HepG2 (cell line): ENCODE data around the gene CRYZL1. TPM values are rescaled to one million over a fixed set of nuclear protein-coding genes. Genes with fewer than 3 reads are reported as not detected.

ENCODE experiments used
- ATAC-seq: fragments of 200-7000 bp; cut with Tn5 transposase; 3 replicates; pipeline ENCODE4 v1.9.1; 2020; ENCODE audit warnings: mild to moderate bottlenecking, moderate library complexity
- BruUV-seq: library from RNA; stranded (reverse); fragments of 400-500 nt; replicated peaks from 2 replicates; lab custom pipeline; 2021; lab: Mats Ljungman, UMichigan
- CTCF ChIA-PET: fragments of 300-600 bp; formaldehyde crosslinking; extraction: SDS; loops from one replicate; lab custom pipeline; 2021; ENCODE audit warnings: low total read pairs, inconsistent platforms, low intra/inter-chr PET ratio; lab: Yijun Ruan, JAX
- POLR2A ChIA-PET: fragments of 350-600 bp; sonication (Branson Sonifier 250); formaldehyde crosslinking; loops from one replicate; lab custom pipeline; 2020; ENCODE audit warnings: antibody characterized with exemption, inconsistent platforms; lab: Yijun Ruan, JAX
- DNase-seq: peaks from one replicate; pipeline ENCODE4 v3.0.0-alpha.2; 2015; ENCODE audit warnings: low spot score
- FAIRE-seq: peaks from 3 replicates; lab custom pipeline; 2011; peaks lifted over from hg19 to GRCh38; lab: Jason Lieb, UNC
- H2AFZ ChIP-seq: one replicate; pipeline ENCODE4 v1.6.1; 2011; ENCODE audit warnings: low read length, inconsistent platforms
- H3K27ac ChIP-seq: fragments of 300-600 bp; 3 replicates; pipeline ENCODE4 v1.8.0; 2011; ENCODE audit warnings: mixed run types, mild to moderate bottlenecking, mixed read lengths, low read length, inconsistent platforms; ENCODE audit not compliant: insufficient read depth; ENCODE audit errors: extremely low read length
- H3K27me3 ChIP-seq, 2 experiments: fragments of 200-600 bp in 1 of 2; 2 replicates in 1 of 2; 3 replicates in 1 of 2; pipeline versions ENCODE4 v1.6.0 to v1.8.0; 2011; ENCODE audit warnings: low read length in 2 of 2, mild to moderate bottlenecking in 2 of 2, moderate library complexity in 2 of 2, inconsistent platforms in 1 of 2; ENCODE audit not compliant: insufficient read depth in 2 of 2, control insufficient read depth in 1 of 2
- H3K36me3 ChIP-seq, 2 experiments: fragments of 200-600 bp in 1 of 2; replicated peaks in 1 of 2; 2 replicates in 1 of 2; 3 replicates in 1 of 2; pipeline versions ENCODE4 v1.5.1 to v1.8.0; 2011; ENCODE audit warnings: low read length in 2 of 2, inconsistent platforms in 1 of 2; ENCODE audit not compliant: insufficient read depth in 2 of 2, control insufficient read depth in 1 of 2
- H3K4me1 ChIP-seq: 2 replicates; pipeline ENCODE4 v1.5.1; 2012; ENCODE audit warnings: low read length, inconsistent platforms; ENCODE audit not compliant: insufficient read depth
- H3K4me2 ChIP-seq: 2 replicates; pipeline ENCODE4 v1.6.0; 2011; ENCODE audit warnings: low read depth, low read length, inconsistent platforms
- H3K4me3 ChIP-seq, 3 experiments: fragments of 200-600 bp in 1 of 3; sonication (generic), shearing (Covaris generic) in 1 of 3; replicated peaks in 1 of 3; 2 replicates each; pipeline ENCODE4 v1.5.1; 2011 to 2016; ENCODE audit warnings: low read length in 3 of 3, inconsistent platforms in 2 of 3, low read depth in 2 of 3, mild to moderate bottlenecking in 2 of 3, control low read depth in 1 of 3, mixed read lengths in 1 of 3; ENCODE audit not compliant: insufficient read depth in 1 of 3
- H3K79me2 ChIP-seq: one replicate; pipeline ENCODE4 v1.6.1; 2011; ENCODE audit warnings: low read length, inconsistent platforms; ENCODE audit not compliant: insufficient read depth
- H3K9ac ChIP-seq: 2 replicates; pipeline ENCODE4 v1.6.0; 2011; ENCODE audit warnings: mild to moderate bottlenecking, low read depth, low read length, inconsistent platforms; ENCODE audit not compliant: insufficient read depth
- H3K9me3 ChIP-seq: 2 replicates; pipeline ENCODE4 v1.5.1; 2012; ENCODE audit warnings: mild to moderate bottlenecking, low read length
- H4K20me1 ChIP-seq: 2 replicates; pipeline ENCODE4 v1.6.0; 2011; ENCODE audit warnings: inconsistent platforms, mild to moderate bottlenecking, low read length, moderate library complexity; ENCODE audit not compliant: insufficient read depth
- AGO2 ChIP-seq: fragments of 200-400 bp; formaldehyde crosslinking; optimal IDR thresholded peaks from 2 replicates; pipeline ENCODE3; 2017; ENCODE audit warnings: mild to moderate bottlenecking, low read depth, low read length, moderate library complexity
- KDM5B ChIP-seq: sonication (generic); formaldehyde crosslinking; IDR thresholded peaks from 2 replicates; pipeline ENCODE4 v1.4.0; 2020; ENCODE audit warnings: missing genetic modification reagents, mild to moderate bottlenecking, borderline replicate concordance
- POLR2A ChIP-seq, 2 experiments: IDR thresholded peaks; 2 replicates each; pipeline ENCODE4 v1.6.1; 2011; ENCODE audit warnings: low read depth in 2 of 2, low read length in 2 of 2, mild to moderate bottlenecking in 1 of 2, moderate library complexity in 1 of 2; ENCODE audit not compliant: insufficient read depth in 1 of 2
- POLR2AphosphoS5 ChIP-seq: IDR thresholded peaks from 2 replicates; pipeline ENCODE4 v1.6.1; 2012; ENCODE audit warnings: low read depth, low read length
- ZNF350 ChIP-seq: sonication (generic); formaldehyde crosslinking; IDR thresholded peaks from 2 replicates; pipeline ENCODE4 v1.4.0; 2020; ENCODE audit warnings: mild to moderate bottlenecking, low read depth, missing genetic modification reagents, borderline replicate concordance
- ZNF577 ChIP-seq: sonication (generic); formaldehyde crosslinking; IDR thresholded peaks from 2 replicates; pipeline ENCODE4 v1.4.0; 2020; ENCODE audit warnings: mild to moderate bottlenecking, low read depth, missing genetic modification reagents, borderline replicate concordance
- WGBS: methylation state at CpG from one replicate; pipeline ENCODE4 v1.1.6; 2017; ENCODE audit warnings: low lambda C conversion rate; 5-methylcytosine and 5-hydroxymethylcytosine counted together
- in situ Hi-C: cut with HindIII; loops from 2 replicates; pipeline ENCODE4 v1.10.0; 2017; ENCODE audit warnings: low pct_unique_long_range_greater_than_20kb; ENCODE audit not compliant: extremely low pct_ligation_motif_present
- intact Hi-C: fragments of 100-400 bp; cut with micrococcal nuclease; formaldehyde crosslinking; loops from one replicate; pipeline ENCODE4 v1.10.0; 2022; ENCODE audit not compliant: unreplicated experiment
- polyA plus RNA-seq, 8 experiments: library from polyadenylated mRNA; depleted of rRNA in 3 of 8; stranded (reverse) in 7 of 8; unstranded in 1 of 8; fragments of >200 nt; fragmentation: Illumina TruSeq in 4 of 8; extraction: Trizol in 4 of 8; gene quantifications; 2 replicates each; pipeline versions ENCODE4 v1.2.1 to v1.2.3, GENCODE V29; 2011 to 2016; ENCODE audit warnings: low read depth in 4 of 8, missing spikeins in 1 of 8, mixed read lengths in 1 of 8; ENCODE audit not compliant: insufficient read depth in 1 of 8
- total RNA-seq, 5 experiments: library from RNA; depleted of rRNA; stranded (reverse); fragments of >200 nt; fragmentation: Illumina TruSeq; extraction: Trizol; gene quantifications; 2 replicates each; pipeline ENCODE4 v1.2.3, GENCODE V29; 2016; ENCODE audit warnings: low read depth in 1 of 5

Gene CRYZL1
- total and polyA plus RNA-seq, 2 of the 13 experiments (the other 11 are each of a cell fraction or from before 2014, with no cell fraction given): 20.3 to 27.7 TPM

DNA sequence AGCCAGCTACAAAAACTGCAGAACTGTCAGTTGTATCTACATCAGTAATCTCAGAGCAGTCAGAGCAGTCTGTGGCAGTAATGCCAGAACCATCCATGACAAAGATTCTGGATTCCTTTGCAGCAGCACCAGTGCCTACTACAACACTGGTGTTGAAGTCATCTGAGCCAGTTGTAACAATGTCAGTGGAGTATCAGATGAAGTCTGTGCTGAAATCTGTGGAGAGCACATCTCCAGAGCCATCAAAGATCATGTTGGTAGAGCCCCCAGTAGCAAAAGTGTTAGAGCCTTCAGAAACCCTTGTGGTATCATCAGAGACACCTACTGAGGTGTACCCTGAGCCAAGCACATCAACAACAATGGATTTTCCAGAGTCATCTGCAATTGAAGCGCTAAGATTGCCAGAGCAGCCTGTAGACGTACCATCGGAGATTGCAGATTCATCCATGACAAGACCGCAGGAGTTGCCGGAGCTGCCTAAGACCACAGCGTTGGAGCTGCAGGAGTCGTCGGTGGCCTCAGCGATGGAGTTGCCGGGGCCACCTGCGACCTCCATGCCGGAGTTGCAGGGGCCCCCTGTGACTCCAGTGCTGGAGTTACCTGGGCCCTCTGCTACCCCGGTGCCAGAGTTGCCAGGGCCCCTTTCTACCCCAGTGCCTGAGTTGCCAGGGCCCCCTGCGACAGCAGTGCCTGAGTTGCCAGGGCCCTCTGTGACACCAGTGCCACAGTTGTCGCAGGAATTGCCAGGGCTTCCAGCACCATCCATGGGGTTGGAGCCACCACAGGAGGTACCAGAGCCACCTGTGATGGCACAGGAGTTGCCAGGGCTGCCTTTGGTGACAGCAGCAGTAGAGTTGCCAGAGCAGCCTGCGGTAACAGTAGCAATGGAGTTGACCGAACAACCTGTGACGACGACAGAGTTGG, 91.4 kb downstream of the CRYZL1 start:
- DNase-seq: no peak
- TF ChIP-seq ZNF577 (CRISPR knock-in tag) (no peak), POLR2AphosphoS5 (peak; percentile 18; the same call in 1 of the 2 replicates), ZNF350 (CRISPR knock-in tag) (no peak), AGO2 (peak; percentile 96), POLR2A (IDR thresholded peaks at IDR 0.05; ENCODE audit: insufficient read depth in 1 of 2, low read depth in 2 of 2, low read length in 2 of 2) (peak in 1 of 2 experiments; percentile 4; a peak in 1 of 4 replicates), KDM5B (CRISPR knock-in tag) (0 out of 2 replicates have a peak, but pooled peaks have one; percentile 19)
- TF ChIP-seq, all 625 proteins: peak for 4
- intact Hi-C loops: loop anchor here (5.0 kb wide), 1 partner anchor 57 kb away; no protein-coding TSS in a partner anchor
- H3K27me3 ChIP-seq: no peaks in the 10 kb centered on the region
- TSS peak; percentile 22 for BruUV-seq
- no peak overlapping the region for H3K4me2 ChIP-seq
- H3K9me3 ChIP-seq: no peaks in the 10 kb centered on the region
- 98% methylated on average over 15 of the region's 19 CpGs for WGBS
- H3K79me2 ChIP-seq: peaks cover 87% of the 10 kb centered on the region
- CTCF ChIA-PET: no interaction called here
- POLR2A ChIA-PET: interaction anchor here (1.3 to 1.4 kb wide), 2 partner anchors 11 to 18 kb away, joined by 3 to 6 read pairs; no protein-coding TSS in a partner anchor
- no peak overlapping the region for H2AFZ ChIP-seq
- H3K36me3 ChIP-seq: peaks cover 33 to 74% of the 10 kb centered on the region in 2 experiments
- no peak overlapping the region for H3K27ac ChIP-seq
- peaks cover 73% of the 10 kb centered on the region for H4K20me1 ChIP-seq
- H3K4me3 ChIP-seq: no peak overlapping the region
- H3K4me1 ChIP-seq: peaks cover 16% of the 10 kb centered on the region
- H3K9ac ChIP-seq: no peak overlapping the region
- in situ Hi-C loops: no loop called here
- FAIRE-seq (no peak), ATAC-seq (no peak; the same call in 1 of the 3 replicates)
